Activated CD8-positive, alpha-beta T cell treated with anti-CD3 and anti-CD28 coated beads, Interleukin-2, amount 10 ng/mL, durations not matched to agents 7 days and 5 days (primary cell): ENCODE results near the gene LRRC10B. TPM values are rescaled to one million over a fixed set of nuclear protein-coding genes. Genes with fewer than 3 reads are reported as not detected.

ENCODE experiments used
- ATAC-seq: fragments of 150-1000 bp; cut with Tn5 transposase; one replicate; pipeline ENCODE4 v1.10.0; 2021; ENCODE audit warnings: moderate library complexity
- CTCF ChIA-PET: fragments of 350-600 bp; sonication (Branson Sonifier 250); formaldehyde crosslinking; loops from one replicate; lab custom pipeline; 2021; ENCODE audit warnings: antibody characterized with exemption; lab: Charles Lee
- POLR2A ChIA-PET: fragments of 350-600 bp; sonication (Branson Sonifier 250); formaldehyde crosslinking; loops from one replicate; lab custom pipeline; 2021; ENCODE audit warnings: antibody characterized with exemption; lab: Charles Lee
- DNase-seq: peaks from one replicate; pipeline ENCODE4 v3.0.0-alpha.2; 2020
- H3K27ac Mint-ChIP-seq: one replicate; pipeline ENCODE4 v1.8.0; 2021; ENCODE audit warnings: mild to moderate bottlenecking, mixed read lengths
- H3K27me3 Mint-ChIP-seq: one replicate; pipeline ENCODE4 v1.8.0; 2021; ENCODE audit warnings: low read depth, mixed read lengths
- H3K36me3 Mint-ChIP-seq: one replicate; pipeline ENCODE4 v1.8.0; 2021; ENCODE audit warnings: low read depth, mixed read lengths
- H3K4me1 Mint-ChIP-seq: one replicate; pipeline ENCODE4 v1.8.0; 2021; ENCODE audit warnings: low read depth, mixed read lengths
- H3K4me3 Mint-ChIP-seq: one replicate; pipeline ENCODE4 v1.8.0; 2021; ENCODE audit warnings: mild to moderate bottlenecking, mixed read lengths
- H3K9me3 Mint-ChIP-seq: one replicate; pipeline ENCODE4 v1.8.0; 2022; ENCODE audit warnings: mixed read lengths; ENCODE audit not compliant: insufficient read depth
- total RNA-seq, 2 experiments: library from RNA; stranded (reverse); gene quantifications; one replicate each; pipeline ENCODE4 v1.2.3, GENCODE V29; 2021

The LRRC10B gene
- total RNA-seq, 2 experiments from 2014 or later, result not detected

DNA sequence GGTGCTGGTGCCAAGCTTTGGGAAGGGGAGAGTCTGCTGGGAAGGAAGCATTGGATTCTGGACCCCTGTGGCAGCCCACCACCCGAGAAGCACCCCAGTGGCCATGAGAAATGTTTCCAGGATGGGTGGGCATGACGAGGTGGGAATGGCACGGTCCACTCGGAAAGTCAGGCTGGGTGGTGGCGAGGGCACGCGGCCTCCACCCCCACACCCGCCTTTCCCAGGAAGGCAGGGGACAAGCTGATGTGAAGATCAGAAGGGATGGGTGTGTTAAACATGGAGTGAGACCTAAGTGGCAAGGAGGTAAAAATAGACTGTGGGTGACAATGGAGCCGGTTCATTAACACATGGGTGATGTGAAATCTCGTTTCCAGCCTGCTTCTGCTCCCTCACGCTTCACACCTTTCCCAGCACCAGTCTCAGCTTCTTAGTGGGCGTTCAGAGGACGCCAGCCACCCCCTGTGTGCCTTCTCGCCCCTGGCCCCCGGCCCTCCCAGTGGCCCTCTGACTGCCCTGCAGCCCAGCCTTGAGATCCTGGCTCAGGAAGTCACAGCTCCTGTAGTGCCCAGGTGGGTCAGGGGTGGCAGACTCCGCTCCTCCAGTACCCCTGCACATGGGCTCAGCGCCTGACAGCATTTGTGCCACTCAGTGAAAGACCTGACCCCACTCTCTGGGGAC, 27.6 kb downstream of the LRRC10B start:
- ChIA-PET CTCF (interaction anchor here (1.4 kb wide), 1 partner anchor 19 kb away, joined by 3 read pairs; no protein-coding TSS in a partner anchor), POLR2A (no interaction called here)
- H3K4me3 Mint-ChIP-seq, result no peak overlapping the region
- DNase-seq (no peak), ATAC-seq (no peak)
- H3K9me3 Mint-ChIP-seq, result no peaks in the 10 kb centered on the region
- H3K27me3 Mint-ChIP-seq, result peaks cover 4% of the 10 kb centered on the region
- no peaks in the 10 kb centered on the region for H3K4me1 Mint-ChIP-seq
- H3K36me3 Mint-ChIP-seq, result no peaks in the 10 kb centered on the region
- no peak overlapping the region for H3K27ac Mint-ChIP-seq

DNA sequence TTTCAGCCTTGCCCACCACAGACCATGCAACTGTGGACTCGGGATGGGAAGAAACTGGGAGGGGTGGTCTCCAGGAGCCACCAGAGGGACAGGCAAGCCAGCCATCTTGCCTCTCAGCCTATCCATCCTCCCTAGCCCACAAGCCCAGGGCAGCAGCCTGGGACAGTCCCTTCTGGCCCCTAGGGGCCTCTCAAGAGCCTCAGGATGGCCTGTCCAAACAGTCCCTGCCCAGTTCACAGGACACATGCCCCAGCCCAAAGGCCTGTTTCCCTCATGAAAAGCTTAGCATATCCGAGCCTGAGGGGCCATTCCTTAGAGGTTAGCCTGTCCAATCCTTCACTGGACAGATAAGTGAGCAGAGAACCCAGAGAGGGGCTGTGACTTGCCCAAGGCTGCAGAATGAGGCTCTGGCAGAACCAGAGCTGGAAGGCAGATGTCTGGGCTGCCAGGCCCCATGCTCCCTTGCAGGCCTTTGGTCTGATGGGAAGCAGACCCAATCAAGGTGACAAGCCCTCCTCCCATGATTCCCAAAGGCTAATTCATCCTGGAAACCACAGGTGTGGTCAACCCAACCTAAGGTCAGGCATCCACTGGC, 28.2 kb downstream of the LRRC10B start:
- no peaks in the 10 kb centered on the region for H3K36me3 Mint-ChIP-seq
- DNase-seq, result no peak
- CTCF ChIA-PET, result interaction anchor here (1.4 kb wide), 1 partner anchor 19 kb away, joined by 3 read pairs; no protein-coding TSS in a partner anchor

DNA sequence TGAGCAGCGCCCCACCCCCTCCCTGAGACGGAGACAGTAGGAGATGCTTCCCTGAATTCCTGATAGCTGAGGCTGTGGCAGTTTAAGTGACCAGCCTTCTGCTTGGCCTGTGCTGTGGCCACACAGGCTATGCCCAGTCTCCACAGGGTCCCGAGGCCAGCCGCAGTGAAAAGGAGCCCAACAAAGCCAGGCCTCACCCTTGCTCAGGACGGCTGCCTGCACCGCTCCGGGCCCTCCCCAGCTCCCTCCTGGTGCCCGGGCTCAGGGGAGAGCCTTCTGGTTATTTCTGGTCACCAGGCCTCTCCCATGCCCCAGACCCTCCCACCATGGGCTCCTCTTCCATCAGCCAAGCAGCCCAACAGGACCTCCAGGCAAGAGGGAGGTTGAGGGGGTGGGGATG, 28.8 kb downstream of the LRRC10B start:
- H3K4me1 Mint-ChIP-seq, result no peaks in the 10 kb centered on the region
- ATAC-seq, result no peak
- CTCF ChIA-PET, result no interaction called here
- POLR2A ChIA-PET, result no interaction called here
- no peak overlapping the region for H3K4me3 Mint-ChIP-seq
- no peaks in the 10 kb centered on the region for H3K36me3 Mint-ChIP-seq
- no peak for DNase-seq
- H3K27me3 Mint-ChIP-seq, result peaks cover 9% of the 10 kb centered on the region
- H3K9me3 Mint-ChIP-seq, result no peaks in the 10 kb centered on the region
- no peak overlapping the region for H3K27ac Mint-ChIP-seq

More for the DNA sequence above, 28.2 kb downstream of the LRRC10B start:
- Mint-ChIP-seq H3K9me3 (no peaks in the 10 kb centered on the region), H3K27ac (no peak overlapping the region), H3K4me3 (no peak overlapping the region), H3K27me3 (peaks cover 9% of the 10 kb centered on the region), H3K4me1 (no peaks in the 10 kb centered on the region)
- ATAC-seq, result no peak
- POLR2A ChIA-PET, result no interaction called here

DNA sequence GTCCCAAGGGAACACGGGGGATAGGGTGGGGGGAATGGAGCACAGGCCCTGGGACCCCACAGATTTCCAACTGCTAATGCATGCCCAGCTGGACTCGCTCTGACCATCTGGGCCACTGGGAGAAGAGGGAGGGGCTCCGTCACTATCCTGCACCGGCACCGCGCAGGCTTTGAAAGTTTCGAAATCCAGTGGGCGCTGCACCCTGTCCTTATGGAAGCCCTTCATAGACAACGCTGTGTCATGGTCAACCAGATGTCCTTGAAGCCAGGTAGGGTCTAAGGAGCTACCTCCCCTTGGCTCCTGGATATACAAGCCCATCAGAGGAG, 30.1 kb downstream of the LRRC10B start:
- H3K36me3 Mint-ChIP-seq, result no peaks in the 10 kb centered on the region
- H3K9me3 Mint-ChIP-seq, result no peaks in the 10 kb centered on the region
- ATAC-seq, result no peak
- no peak for DNase-seq
- ChIA-PET POLR2A (no interaction called here), CTCF (no interaction called here)
- H3K27ac Mint-ChIP-seq, result no peak overlapping the region
- H3K4me3 Mint-ChIP-seq, result no peak overlapping the region
- H3K27me3 Mint-ChIP-seq, result peaks cover 9% of the 10 kb centered on the region
- no peaks in the 10 kb centered on the region for H3K4me1 Mint-ChIP-seq

DNA sequence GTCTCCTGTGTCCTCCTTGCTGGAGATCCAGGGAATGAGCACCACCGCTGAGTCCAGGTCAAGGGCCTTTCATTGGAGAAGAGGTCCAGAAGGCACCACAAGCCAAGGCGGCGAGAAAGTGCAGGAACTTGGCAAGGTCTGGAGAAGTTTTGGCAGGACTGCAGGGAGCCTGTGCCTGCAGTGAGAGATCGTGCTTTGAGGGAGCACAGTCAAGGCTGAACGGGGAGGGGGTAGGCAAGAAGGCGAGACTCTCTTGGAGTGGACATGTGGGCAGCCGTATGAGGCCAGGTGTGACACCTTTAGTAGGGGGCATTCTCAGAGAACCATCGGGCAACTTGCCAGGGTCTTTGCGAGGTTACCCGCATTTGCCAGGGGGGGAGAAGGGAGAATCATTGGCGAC, 30.5 kb downstream of the LRRC10B start:
- H3K9me3 Mint-ChIP-seq, result no peaks in the 10 kb centered on the region
- CTCF ChIA-PET, result interaction anchor here (0.7 to 1.5 kb wide), 3 partner anchors 28 to 100 kb away, joined by 3 to 5 read pairs (median 4); no protein-coding TSS in a partner anchor
- no peak overlapping the region for H3K4me3 Mint-ChIP-seq
- peaks cover 9% of the 10 kb centered on the region for H3K27me3 Mint-ChIP-seq
- no peaks in the 10 kb centered on the region for H3K4me1 Mint-ChIP-seq
- POLR2A ChIA-PET, result no interaction called here
- no peak for ATAC-seq
- no peaks in the 10 kb centered on the region for H3K36me3 Mint-ChIP-seq
- no peak for DNase-seq
- H3K27ac Mint-ChIP-seq, result no peak overlapping the region

DNA sequence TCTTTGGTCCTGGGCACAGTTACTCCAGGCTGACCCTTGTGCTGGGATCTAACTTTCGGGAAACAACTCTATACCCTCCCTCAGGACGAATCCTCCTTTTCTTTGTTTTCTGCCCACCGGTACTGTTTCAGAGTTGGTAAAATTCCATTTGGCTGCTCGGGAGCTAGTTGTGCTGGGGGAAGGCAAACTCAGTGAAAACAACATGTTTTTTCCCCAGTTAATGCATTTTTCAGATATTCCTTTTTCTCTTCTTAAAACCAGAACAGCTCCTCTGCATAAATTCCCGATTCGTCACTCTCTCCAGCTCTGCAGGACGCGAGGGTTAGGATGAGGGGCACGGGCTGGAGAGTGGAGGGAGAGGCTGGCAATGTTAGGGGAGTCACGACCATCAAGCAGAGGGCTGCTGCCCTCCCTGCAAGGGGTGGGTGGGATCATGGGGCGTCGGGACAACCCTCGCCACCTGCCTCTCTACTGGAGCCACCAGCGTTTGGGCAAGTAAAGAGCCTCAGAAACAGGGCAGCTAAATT, 31.3 kb downstream of the LRRC10B start:
- Mint-ChIP-seq H3K27me3 (peaks cover 7% of the 10 kb centered on the region), H3K9me3 (no peaks in the 10 kb centered on the region), H3K4me1 (no peaks in the 10 kb centered on the region), H3K27ac (no peak overlapping the region), H3K36me3 (no peaks in the 10 kb centered on the region), H3K4me3 (no peak overlapping the region)
- no peak for ATAC-seq
- no peak for DNase-seq
- CTCF ChIA-PET, result interaction anchor here (1.2 to 1.5 kb wide), 3 partner anchors 23 to 99 kb away, joined by 3 to 5 read pairs (median 4); no protein-coding TSS in a partner anchor
- POLR2A ChIA-PET, result no interaction called here

DNA sequence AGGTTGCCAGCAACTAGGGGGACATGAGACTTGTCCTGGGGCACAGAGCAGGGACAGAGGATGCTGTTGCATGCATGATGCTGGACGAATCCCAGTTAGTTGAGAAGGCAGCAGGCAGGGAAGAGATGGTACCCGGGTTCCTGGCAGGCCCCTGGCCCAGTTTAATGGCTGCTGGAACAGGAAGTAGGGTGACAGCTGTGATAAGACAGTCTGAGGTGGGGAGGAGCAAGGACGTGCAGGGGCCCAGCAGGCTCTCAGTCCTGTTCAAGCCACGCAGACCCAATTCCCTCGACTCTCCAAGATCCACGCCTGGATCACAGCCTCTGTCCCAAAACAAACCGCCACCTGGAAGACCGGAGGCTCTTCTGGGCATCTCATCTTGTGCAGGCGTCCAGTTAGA, 32.0 kb downstream of the LRRC10B start:
- Mint-ChIP-seq H3K9me3 (no peaks in the 10 kb centered on the region), H3K4me3 (no peak overlapping the region), H3K27ac (no peak overlapping the region), H3K27me3 (peaks cover 7% of the 10 kb centered on the region), H3K4me1 (peaks cover 1% of the 10 kb centered on the region), H3K36me3 (no peaks in the 10 kb centered on the region)
- no peak for ATAC-seq
- no peak for DNase-seq
- CTCF ChIA-PET, result interaction anchor here (1.2 kb wide), 1 partner anchor 23 kb away, joined by 4 read pairs; no protein-coding TSS in a partner anchor
- POLR2A ChIA-PET, result no interaction called here

DNA sequence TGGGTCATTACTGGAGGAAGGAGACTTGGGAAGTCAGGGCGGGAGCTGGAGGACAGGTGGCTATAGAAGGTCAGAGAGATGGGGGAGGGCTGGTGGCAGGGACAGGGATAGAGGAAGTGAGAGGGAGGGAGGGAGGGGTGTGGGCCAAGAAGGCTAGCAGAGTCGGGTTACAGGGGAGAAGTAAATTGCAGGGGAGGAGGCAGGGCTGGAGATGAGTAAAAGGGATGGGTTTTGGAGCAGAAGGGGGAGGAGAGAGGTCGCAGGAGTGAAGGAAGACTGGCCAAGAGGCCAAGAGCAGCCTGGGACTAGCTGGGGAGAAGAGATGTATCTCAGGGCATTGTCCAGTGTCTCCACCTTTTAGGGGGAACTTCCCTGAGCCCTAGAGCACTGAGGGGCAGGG, 33.0 kb downstream of the LRRC10B start:
- DNase-seq (no peak), ATAC-seq (no peak)
- H3K4me1 Mint-ChIP-seq, result peaks cover 3% of the 10 kb centered on the region
- peaks cover 7% of the 10 kb centered on the region for H3K27me3 Mint-ChIP-seq
- no peaks in the 10 kb centered on the region for H3K36me3 Mint-ChIP-seq
- ChIA-PET POLR2A (no interaction called here), CTCF (interaction anchor here (0.6 kb wide), 1 partner anchor 64 kb away, joined by 3 read pairs; no protein-coding TSS in a partner anchor)
- no peaks in the 10 kb centered on the region for H3K9me3 Mint-ChIP-seq
- no peak overlapping the region for H3K4me3 Mint-ChIP-seq
- H3K27ac Mint-ChIP-seq, result no peak overlapping the region

DNA sequence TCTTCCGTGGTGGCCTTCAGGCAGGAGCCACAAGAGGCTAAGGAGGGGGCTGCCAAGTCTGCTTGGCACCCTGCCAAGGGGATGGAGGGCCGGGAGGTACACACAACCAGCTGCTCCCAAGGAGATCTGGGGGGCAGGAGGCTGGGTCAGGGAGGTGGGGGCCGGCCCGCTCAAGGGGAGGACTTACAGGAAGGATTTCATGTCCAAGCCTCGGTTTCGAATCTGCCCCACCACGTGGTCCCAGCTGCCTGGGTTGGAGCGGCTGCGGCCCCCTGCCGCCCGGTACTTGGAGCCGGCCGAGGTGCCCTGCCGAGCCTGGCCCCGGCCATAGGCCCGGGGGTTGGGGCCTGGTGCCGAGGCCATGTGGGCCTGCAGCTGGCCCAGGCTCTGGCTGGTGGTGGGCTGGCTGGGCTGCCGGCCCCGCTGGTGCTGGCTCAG, 33.5 kb downstream of the LRRC10B start:
- ChIA-PET POLR2A (no interaction called here), CTCF (interaction anchor here (0.6 kb wide), 1 partner anchor 64 kb away, joined by 3 read pairs; no protein-coding TSS in a partner anchor)
- Mint-ChIP-seq H3K4me1 (peaks cover 3% of the 10 kb centered on the region), H3K36me3 (no peaks in the 10 kb centered on the region), H3K27ac (no peak overlapping the region), H3K9me3 (no peaks in the 10 kb centered on the region), H3K27me3 (peaks cover 7% of the 10 kb centered on the region), H3K4me3 (no peak overlapping the region)
- DNase-seq, result no peak
- no peak for ATAC-seq

DNA sequence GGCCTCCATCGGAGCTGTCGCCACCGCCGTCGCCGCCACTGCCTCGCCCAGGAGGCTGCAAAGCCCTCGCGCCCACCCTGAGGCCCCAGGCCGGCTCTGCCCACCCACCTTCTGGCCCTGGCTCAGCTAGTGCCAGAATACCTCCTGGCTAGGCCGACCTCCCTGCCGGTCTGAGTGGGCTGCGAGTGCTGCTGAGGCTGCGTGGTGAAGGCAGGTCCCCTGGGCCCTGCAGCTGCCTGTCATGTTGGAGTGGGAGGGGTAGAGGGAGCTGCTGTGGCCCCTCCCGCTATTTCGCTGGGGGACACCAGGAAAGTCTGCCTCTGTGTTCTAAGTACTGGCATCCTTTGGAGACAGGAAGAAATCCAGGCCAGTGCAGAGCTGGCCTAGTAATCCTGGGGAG, 34.2 kb downstream of the LRRC10B start:
- Mint-ChIP-seq H3K9me3 (no peaks in the 10 kb centered on the region), H3K36me3 (no peaks in the 10 kb centered on the region), H3K27me3 (peaks cover 7% of the 10 kb centered on the region), H3K4me3 (no peak overlapping the region), H3K4me1 (peaks cover 3% of the 10 kb centered on the region), H3K27ac (no peak overlapping the region)
- DNase-seq (no peak), ATAC-seq (no peak)
- POLR2A ChIA-PET, result no interaction called here
- CTCF ChIA-PET, result interaction anchor here (1.0 kb wide), 1 partner anchor 10 kb away, joined by 3 read pairs; no protein-coding TSS in a partner anchor

DNA sequence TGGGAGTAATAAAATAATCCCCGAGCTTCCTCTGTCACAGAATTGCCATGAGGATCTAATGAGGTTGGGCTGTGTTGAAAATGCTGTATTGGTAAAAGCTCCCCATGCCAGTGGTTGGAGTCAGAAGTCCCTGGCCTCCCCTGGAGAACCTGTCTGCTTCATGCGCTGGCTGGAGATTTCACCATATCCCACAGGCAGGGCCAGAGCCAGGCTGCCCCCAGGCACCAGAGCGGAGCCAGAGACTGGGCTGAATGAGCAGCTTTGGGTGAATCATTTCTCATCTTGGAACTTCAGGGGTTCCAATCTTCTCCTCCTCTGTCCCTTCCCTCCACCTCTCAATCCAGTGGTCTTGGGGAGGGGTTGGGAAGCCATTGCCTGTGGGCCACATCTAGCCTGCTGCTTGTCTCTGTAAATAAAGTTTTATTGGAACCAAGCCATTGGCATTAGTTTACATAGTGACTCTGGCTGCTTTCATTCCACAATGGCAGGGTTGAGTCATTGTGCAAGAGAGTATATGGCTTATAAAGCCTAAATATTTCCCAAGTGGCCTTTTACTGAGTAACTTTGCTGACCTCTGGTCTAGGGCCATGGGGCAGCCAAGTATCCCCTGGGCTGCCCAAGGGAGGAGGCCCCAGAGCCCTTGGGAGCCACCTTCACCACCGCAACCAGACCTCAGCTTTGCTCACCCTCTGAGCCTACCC, 35.2 kb downstream of the LRRC10B start:
- Mint-ChIP-seq H3K36me3 (no peaks in the 10 kb centered on the region), H3K4me3 (no peak overlapping the region), H3K27me3 (peaks cover 7% of the 10 kb centered on the region), H3K4me1 (peaks cover 3% of the 10 kb centered on the region), H3K9me3 (no peaks in the 10 kb centered on the region), H3K27ac (no peak overlapping the region)
- ATAC-seq, result no peak
- CTCF ChIA-PET, result interaction anchor here (1.0 to 2.0 kb wide), 3 partner anchors 11 to 97 kb away, joined by 3 to 6 read pairs (median 3); no protein-coding TSS in a partner anchor
- no peak for DNase-seq
- POLR2A ChIA-PET, result no interaction called here
